Fibroblast of lung (primary cell): ENCODE results near the gene SEZ6L.

Source experiments
- EZH2 ChIP-seq: IDR thresholded peaks from 2 replicates; pipeline ENCODE4 v1.5.1; 2012; ENCODE audit warnings: low read length, control low read depth, mild to moderate bottlenecking; ENCODE audit errors: missing control alignments
- TF ChIP-seq, protein P1 (sequence below), 2 donors: IDR thresholded peaks in 1 of 2; conservative IDR thresholded peaks in 1 of 2; 1 replicate in 1 of 2; 2 replicates in 1 of 2; pipeline ENCODE4 v1.5.1; 2011 to 2012; ENCODE audit warnings: low read length in 2 of 2, control low read depth in 1 of 2, inconsistent platforms in 1 of 2, low read depth in 1 of 2, mild to moderate bottlenecking in 1 of 2

DNA sequence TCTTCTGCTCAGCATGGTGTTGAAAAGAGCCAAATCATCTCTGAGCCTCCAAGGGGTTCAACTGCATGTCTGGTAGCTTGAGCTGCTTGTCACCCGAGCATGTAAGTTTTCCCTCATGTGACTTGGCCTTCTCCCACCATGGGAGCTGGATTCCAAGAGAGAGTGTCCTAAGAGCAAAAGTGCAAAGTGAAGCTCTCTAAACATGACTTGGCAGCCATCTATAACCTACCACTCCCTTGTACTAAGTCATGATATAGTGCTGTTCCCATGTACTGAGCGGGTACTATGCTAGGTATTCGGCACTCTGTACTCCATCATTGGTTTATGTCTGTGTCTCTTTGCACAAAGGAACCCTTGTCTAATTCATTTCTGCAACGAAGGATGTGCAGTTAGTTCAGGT, 19.1 kb downstream of the SEZ6L start:
- TF ChIP-seq, protein P1, sequence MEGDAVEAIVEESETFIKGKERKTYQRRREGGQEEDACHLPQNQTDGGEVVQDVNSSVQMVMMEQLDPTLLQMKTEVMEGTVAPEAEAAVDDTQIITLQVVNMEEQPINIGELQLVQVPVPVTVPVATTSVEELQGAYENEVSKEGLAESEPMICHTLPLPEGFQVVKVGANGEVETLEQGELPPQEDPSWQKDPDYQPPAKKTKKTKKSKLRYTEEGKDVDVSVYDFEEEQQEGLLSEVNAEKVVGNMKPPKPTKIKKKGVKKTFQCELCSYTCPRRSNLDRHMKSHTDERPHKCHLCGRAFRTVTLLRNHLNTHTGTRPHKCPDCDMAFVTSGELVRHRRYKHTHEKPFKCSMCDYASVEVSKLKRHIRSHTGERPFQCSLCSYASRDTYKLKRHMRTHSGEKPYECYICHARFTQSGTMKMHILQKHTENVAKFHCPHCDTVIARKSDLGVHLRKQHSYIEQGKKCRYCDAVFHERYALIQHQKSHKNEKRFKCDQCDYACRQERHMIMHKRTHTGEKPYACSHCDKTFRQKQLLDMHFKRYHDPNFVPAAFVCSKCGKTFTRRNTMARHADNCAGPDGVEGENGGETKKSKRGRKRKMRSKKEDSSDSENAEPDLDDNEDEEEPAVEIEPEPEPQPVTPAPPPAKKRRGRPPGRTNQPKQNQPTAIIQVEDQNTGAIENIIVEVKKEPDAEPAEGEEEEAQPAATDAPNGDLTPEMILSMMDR (conservative IDR thresholded peaks at IDR 0.05 in 1 of 2, IDR thresholded peaks at IDR 0.05 in 1 of 2; ENCODE audit: low read depth in 1 of 2, low read length in 2 of 2), result no peak
- TF ChIP-seq EZH2, result no peak
